K562 treated with DMSO at 1 percent for 12 hours (cell line): ENCODE data around the gene BCL10. TPM values are rescaled to one million over a fixed set of nuclear protein-coding genes. Genes with fewer than 3 reads are reported as not detected.

ENCODE experiments used
- total RNA-seq: library from RNA; unstranded; fragments of 300-600 nt; gene quantifications from 2 replicates; pipeline ENCODE4 v1.2.3, GENCODE V29; 2022; ENCODE audit not compliant: insufficient read depth

BCL10 gene
- 6.5 and 13.8 TPM in 2 replicates for total RNA-seq

GRCh38 chr1:85276215-85276977 lies at the start of gene BCL10:
Gene BCL10, minus strand, starts transcription at chr1:85276632. Its CDS starts 280 bp downstream, at chr1:85276352.

DNA sequence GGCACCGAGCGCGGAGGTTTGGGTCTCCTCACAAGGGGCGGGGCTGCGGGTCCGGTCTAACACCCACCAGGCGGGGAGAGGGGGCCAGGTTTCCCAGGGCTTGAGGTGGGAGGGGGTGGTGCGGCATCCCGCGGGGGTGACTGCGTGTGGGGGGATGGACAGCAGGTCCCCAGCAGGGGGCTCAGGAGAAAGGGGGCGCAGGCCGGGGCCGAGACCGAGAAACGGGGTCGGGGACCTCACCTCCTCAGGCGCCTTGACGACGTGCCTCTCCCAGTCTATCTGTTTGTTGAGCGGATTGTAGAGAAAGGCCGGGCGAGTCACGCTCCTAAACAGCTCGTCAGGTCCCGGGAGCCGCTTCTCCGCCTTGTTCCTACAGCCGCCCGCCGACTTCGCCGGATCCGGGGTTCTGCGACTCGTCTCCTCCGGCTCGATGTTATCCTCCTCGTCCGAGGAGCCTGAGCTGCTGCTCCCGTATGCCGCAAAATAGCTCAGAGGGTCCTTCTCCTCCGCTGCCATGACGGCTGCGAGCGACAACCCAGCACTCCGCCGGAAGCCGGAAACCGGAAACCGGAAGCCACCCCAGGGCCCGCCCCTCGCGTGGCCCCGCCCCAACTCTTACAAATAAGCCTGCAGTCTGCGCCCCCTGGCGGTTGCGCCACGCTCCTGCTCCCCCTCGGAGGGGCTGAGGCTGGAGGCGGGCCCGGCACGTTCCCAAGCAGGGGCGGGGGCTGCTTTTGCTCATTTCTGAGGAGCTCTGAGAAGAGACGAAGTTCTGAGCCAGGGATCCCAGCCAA lies 17.1 kb downstream of the BCL10 start, which contains the start of gene C1orf52:
Gene C1orf52, minus strand, starts transcription at position 545 of the 794 bp plus-strand sequence. Its CDS starts 29 bp downstream, at position 516.

Other genes starting within 250 kb of the BCL10 start
- 0.22 TPM in 1 of 2 replicates, not detected in the other for gene MCOLN3, start 228.1 kb downstream of the BCL10 start, total RNA-seq
- gene SYDE2, start 75.6 kb downstream of the BCL10 start, total RNA-seq: 0.40 and 2.9 TPM in 2 replicates
- gene C1orf52, start 17.0 kb downstream of the BCL10 start, total RNA-seq: 36.2 and 42.5 TPM in 2 replicates
- gene DDAH1, start 188.5 kb upstream of the BCL10 start, total RNA-seq: not detected in 2 replicates